CD4-positive, alpha-beta memory T cell (primary cell): ENCODE results near the gene BEGAIN. TPM values are rescaled to one million over a fixed set of nuclear protein-coding genes. Genes with fewer than 3 reads are reported as not detected.

Experiments used
- CTCF ChIA-PET: fragments of 350-600 bp; sonication (Branson Sonifier 250); formaldehyde crosslinking; loops from one replicate; lab custom pipeline; 2021; ENCODE audit warnings: inconsistent platforms; ENCODE audit not compliant: partially characterized antibody; lab: Charles Lee
- POLR2A ChIA-PET: fragments of 350-600 bp; sonication (Branson Sonifier 250); formaldehyde crosslinking; loops from one replicate; lab custom pipeline; 2021; ENCODE audit not compliant: partially characterized antibody; lab: Charles Lee
- DNase-seq, 5 donors: peaks; one replicate each; pipeline versions ENCODE4 v3.0.0 to v3.0.0-alpha.2; 2020 to 2022; ENCODE audit warnings: mixed read lengths in 1 of 5
- H3K27ac ChIP-seq: one replicate; pipeline ENCODE4 v1.7.0; 2013; ENCODE audit warnings: low read depth, low read length
- H3K27me3 ChIP-seq: 2 replicates; pipeline ENCODE4 v1.7.0; 2013; ENCODE audit warnings: mild to moderate bottlenecking, low read length, moderate library complexity; ENCODE audit not compliant: insufficient read depth
- H3K36me3 ChIP-seq: 2 replicates; pipeline ENCODE4 v1.7.0; 2013; ENCODE audit warnings: mild to moderate bottlenecking, low read length, moderate library complexity; ENCODE audit not compliant: insufficient read depth
- H3K4me1 ChIP-seq: 2 replicates; pipeline ENCODE4 v1.7.0; 2013; ENCODE audit warnings: mild to moderate bottlenecking, low read length, moderate library complexity; ENCODE audit not compliant: insufficient read depth
- H3K4me3 ChIP-seq, 2 donors: one replicate each; pipeline ENCODE4 v1.7.0; 2013; ENCODE audit warnings: low read length in 2 of 2, mild to moderate bottlenecking in 1 of 2
- H3K9me3 ChIP-seq, 2 donors: one replicate each; pipeline ENCODE4 v1.7.0; 2013; ENCODE audit warnings: low read length in 2 of 2, control low read depth in 1 of 2; ENCODE audit not compliant: control insufficient read depth in 1 of 2
- H3K27ac Mint-ChIP-seq, 7 donors: one replicate each; pipeline ENCODE4 v1.8.0; 2020 to 2021; ENCODE audit warnings: mixed read lengths in 7 of 7, mild to moderate bottlenecking in 6 of 7, inconsistent platforms in 3 of 7, moderate library complexity in 3 of 7
- H3K27me3 Mint-ChIP-seq, 2 donors: one replicate each; pipeline ENCODE4 v1.8.0; 2020 to 2021; ENCODE audit warnings: mixed read lengths in 2 of 2
- H3K36me3 Mint-ChIP-seq, 2 donors: one replicate each; pipeline ENCODE4 v1.8.0; 2020 to 2021; ENCODE audit warnings: mixed read lengths in 2 of 2, inconsistent platforms in 1 of 2, mild to moderate bottlenecking in 1 of 2
- H3K4me1 Mint-ChIP-seq, 4 donors: one replicate each; pipeline ENCODE4 v1.8.0; 2020 to 2021; ENCODE audit warnings: mixed read lengths in 4 of 4, mild to moderate bottlenecking in 1 of 4
- H3K4me3 Mint-ChIP-seq, 8 donors: one replicate each; pipeline ENCODE4 v1.8.0; 2020 to 2021; ENCODE audit warnings: mixed read lengths in 8 of 8, mild to moderate bottlenecking in 7 of 8, moderate library complexity in 6 of 8, inconsistent platforms in 3 of 8
- H3K9me3 Mint-ChIP-seq, 8 donors: one replicate each; pipeline ENCODE4 v1.8.0; 2020 to 2021; ENCODE audit warnings: mixed read lengths in 8 of 8, mild to moderate bottlenecking in 5 of 8, inconsistent platforms in 3 of 8, moderate library complexity in 1 of 8
- intact Hi-C: fragments of 100-400 bp; cut with micrococcal nuclease; formaldehyde crosslinking; loops from one replicate; pipeline ENCODE4 v1.15.1; 2023
- polyA plus RNA-seq, 2 donors: library from polyadenylated mRNA; unstranded; fragments of 300-500 nt; fragmentation: Illumina TruSeq; gene quantifications; one replicate each; pipeline ENCODE4 v1.2.3, GENCODE V29; 2021
- total RNA-seq, 2 experiments: library from RNA; stranded (reverse); gene quantifications; one replicate each; pipeline ENCODE4 v1.2.3, GENCODE V29; 2021

Gene BEGAIN
- total and polyA plus RNA-seq, 4 experiments from 2014 or later: 0.09 to 1.8 (median 1.2) TPM

DNA sequence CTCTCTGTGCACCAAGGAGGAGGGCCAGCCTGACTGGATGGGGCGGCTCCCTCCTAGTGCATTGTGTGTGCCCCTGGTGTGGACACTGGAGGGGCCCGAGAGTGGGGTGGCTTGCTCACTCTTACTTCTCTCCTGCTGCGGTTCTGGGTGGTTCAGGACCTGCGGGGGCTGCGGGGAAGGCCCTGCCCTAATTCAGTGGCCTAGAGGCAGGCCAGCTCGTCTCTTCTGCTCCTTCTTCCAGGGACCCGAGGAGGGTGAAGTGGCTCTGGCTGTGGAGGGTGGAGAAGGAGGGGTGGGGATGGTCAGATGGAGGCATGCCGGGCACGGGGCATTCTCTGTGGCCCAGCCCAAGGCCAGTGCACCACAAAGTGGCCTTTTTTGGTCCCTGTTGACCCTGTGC is 87.1 kb downstream of the BEGAIN start:
- no peak overlapping the region for H3K27ac ChIP-seq
- no peak overlapping the region for H3K4me3 Mint-ChIP-seq
- H3K4me1 ChIP-seq: peaks cover 5% of the 10 kb centered on the region
- H3K4me3 ChIP-seq: no peak overlapping the region
- peaks cover 0 to 3% (median 1%) of the 10 kb centered on the region in 4 donors for H3K4me1 Mint-ChIP-seq
- H3K36me3 Mint-ChIP-seq: peaks cover 4 to 19% of the 10 kb centered on the region in 2 donors
- ChIA-PET CTCF (no interaction called here), POLR2A (no interaction called here)
- H3K27me3 ChIP-seq: no peaks in the 10 kb centered on the region
- DNase-seq: no peak
- intact Hi-C loops: no loop called here
- no peaks in the 10 kb centered on the region for H3K27me3 Mint-ChIP-seq
- no peak overlapping the region for H3K27ac Mint-ChIP-seq
- H3K9me3 Mint-ChIP-seq: peaks cover 0 to 13% (median 4%) of the 10 kb centered on the region in 8 donors
- H3K9me3 ChIP-seq: no peaks in the 10 kb centered on the region
- H3K36me3 ChIP-seq: no peaks in the 10 kb centered on the region

DNA sequence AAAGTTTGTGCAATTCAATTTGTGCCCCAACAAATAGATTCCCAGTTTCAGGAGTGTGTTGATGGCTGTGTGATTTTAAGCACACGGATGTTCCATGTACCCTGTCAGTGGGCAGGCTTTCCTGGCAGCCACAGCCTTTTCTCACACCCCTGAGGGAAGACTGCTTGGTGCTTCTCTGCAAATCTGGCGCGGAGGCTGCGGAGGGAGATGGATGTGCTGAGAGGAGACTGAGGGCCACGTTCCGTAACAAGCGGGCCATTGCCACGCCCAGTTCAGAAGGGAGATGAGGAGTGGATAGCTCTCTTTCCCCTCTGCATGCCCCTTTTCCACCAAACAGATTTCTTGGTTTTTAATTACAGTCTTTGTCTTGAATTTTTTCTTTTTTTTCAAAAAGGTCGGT is 89.1 kb downstream of the BEGAIN start:
- H3K27ac ChIP-seq: no peak overlapping the region
- no peaks in the 10 kb centered on the region for H3K9me3 ChIP-seq
- intact Hi-C loops: no loop called here
- H3K4me3 ChIP-seq: no peak overlapping the region
- Mint-ChIP-seq H3K4me3 (no peak overlapping the region), H3K4me1 (peaks cover 0 to 3% (median 1%) of the 10 kb centered on the region in 4 donors), H3K36me3 (peaks cover 0 to 16% of the 10 kb centered on the region in 2 donors), H3K9me3 (peaks cover 0 to 3% (median 0%) of the 10 kb centered on the region in 8 donors), H3K27me3 (no peaks in the 10 kb centered on the region), H3K27ac (peak overlapping the region in 1 of 7 donors; percentile 62)
- no peaks in the 10 kb centered on the region for H3K27me3 ChIP-seq
- peaks cover 5% of the 10 kb centered on the region for H3K4me1 ChIP-seq
- POLR2A ChIA-PET: no interaction called here
- CTCF ChIA-PET: no interaction called here
- DNase-seq: no peak
- H3K36me3 ChIP-seq: no peaks in the 10 kb centered on the region

DNA sequence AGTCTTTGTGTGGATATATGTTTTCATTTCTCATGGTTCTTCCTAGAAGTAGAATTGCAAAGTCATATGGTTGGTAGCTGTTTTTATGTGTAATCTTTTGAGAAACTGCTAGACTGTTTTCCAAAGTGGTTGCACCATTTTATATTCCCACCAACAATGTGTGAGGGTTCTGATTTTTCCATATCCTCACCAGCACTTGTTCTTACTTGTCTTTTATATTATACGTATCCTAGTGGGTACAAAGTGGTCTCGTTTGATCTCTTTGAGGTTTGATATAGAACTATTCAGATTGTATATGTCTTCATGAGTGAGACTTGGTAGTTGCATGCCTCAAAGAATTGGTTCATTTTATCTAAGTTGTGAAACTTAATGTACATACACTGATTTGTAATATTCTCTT is 91.3 kb downstream of the BEGAIN start:
- H3K4me1 Mint-ChIP-seq: peaks cover 0 to 3% (median 1%) of the 10 kb centered on the region in 4 donors
- POLR2A ChIA-PET: no interaction called here
- CTCF ChIA-PET: no interaction called here

DNA sequence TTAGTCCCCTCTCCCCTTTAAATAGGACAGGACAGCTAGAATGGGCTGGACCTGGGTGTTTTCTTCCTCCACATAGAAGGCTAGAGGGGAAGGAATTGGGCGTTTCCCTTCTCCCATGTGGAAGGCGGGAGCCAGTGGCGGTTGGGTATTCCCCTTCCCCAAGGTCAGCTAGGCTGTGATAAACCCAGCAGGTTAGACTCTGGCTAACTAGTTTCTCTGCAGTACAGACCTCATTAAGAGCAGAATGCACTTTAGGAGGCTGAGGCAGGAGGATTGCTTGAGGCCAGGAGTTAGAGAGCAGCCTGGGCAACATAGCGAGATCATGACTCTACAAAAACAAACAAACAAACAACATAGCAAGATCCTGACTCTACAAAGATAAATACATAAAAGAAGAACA is 92.6 kb downstream of the BEGAIN start:
- Histone ChIP-seq H3K4me3 (no peak overlapping the region), H3K36me3 (no peaks in the 10 kb centered on the region), H3K27me3 (no peaks in the 10 kb centered on the region), H3K9me3 (no peaks in the 10 kb centered on the region), H3K27ac (no peak overlapping the region), H3K4me1 (peaks cover 4% of the 10 kb centered on the region)
- DNase-seq: no peak
- Mint-ChIP-seq H3K9me3 (peaks cover 0 to 3% (median 0%) of the 10 kb centered on the region in 8 donors), H3K36me3 (peaks cover 2 to 12% of the 10 kb centered on the region in 2 donors), H3K4me3 (no peak overlapping the region), H3K27ac (no peak overlapping the region), H3K27me3 (no peaks in the 10 kb centered on the region), H3K4me1 (peaks cover 0 to 3% (median 0%) of the 10 kb centered on the region in 4 donors)
- ChIA-PET CTCF (interaction anchor here (1.3 kb wide), 1 partner anchor 167 kb away, joined by 3 read pairs; no protein-coding TSS in a partner anchor), POLR2A (no interaction called here)
- intact Hi-C loops: no loop called here

More for the DNA sequence above, 91.3 kb downstream of the BEGAIN start:
- H3K27ac Mint-ChIP-seq: no peak overlapping the region
- H3K27me3 Mint-ChIP-seq: no peaks in the 10 kb centered on the region
- peaks cover 0 to 3% (median 0%) of the 10 kb centered on the region in 8 donors for H3K9me3 Mint-ChIP-seq
- H3K36me3 ChIP-seq: no peaks in the 10 kb centered on the region
- DNase-seq: no peak
- no peaks in the 10 kb centered on the region for H3K27me3 ChIP-seq
- H3K36me3 Mint-ChIP-seq: peaks cover 0 to 12% of the 10 kb centered on the region in 2 donors
- no peak overlapping the region for H3K4me3 ChIP-seq
- H3K4me3 Mint-ChIP-seq: no peak overlapping the region
- intact Hi-C loops: no loop called here
- no peaks in the 10 kb centered on the region for H3K9me3 ChIP-seq
- H3K4me1 ChIP-seq: peaks cover 5% of the 10 kb centered on the region
- no peak overlapping the region for H3K27ac ChIP-seq

DNA sequence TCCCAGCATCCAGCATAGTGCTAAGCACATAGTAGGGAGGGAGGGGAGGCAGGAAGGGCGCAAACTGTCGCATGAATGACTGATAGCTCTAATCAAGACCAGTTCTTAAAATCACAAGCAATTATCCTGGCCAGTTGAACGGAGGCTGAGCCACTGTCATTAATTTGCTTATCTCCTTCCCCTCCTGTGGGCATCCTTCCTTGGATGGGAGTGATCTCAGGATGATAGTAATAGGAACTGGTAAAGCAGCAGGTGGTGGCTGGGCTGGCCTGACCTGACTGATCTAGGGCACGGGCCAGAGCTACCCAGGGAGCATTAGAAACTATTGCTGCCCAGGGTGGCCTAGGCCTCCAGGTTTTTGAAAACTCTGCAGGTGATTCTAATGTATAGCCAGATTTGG is 97.0 kb downstream of the BEGAIN start:
- H3K4me1 Mint-ChIP-seq: peaks cover 12 to 30% (median 16%) of the 10 kb centered on the region in 4 donors
- H3K9me3 ChIP-seq: no peaks in the 10 kb centered on the region
- no peak overlapping the region for H3K4me3 ChIP-seq
- intact Hi-C loops: no loop called here
- peaks cover 14% of the 10 kb centered on the region for H3K4me1 ChIP-seq
- no peaks in the 10 kb centered on the region for H3K27me3 ChIP-seq
- POLR2A ChIA-PET: no interaction called here
- no peak overlapping the region for H3K4me3 Mint-ChIP-seq
- H3K36me3 ChIP-seq: no peaks in the 10 kb centered on the region
- DNase-seq: no peak
- CTCF ChIA-PET: no interaction called here
- no peak overlapping the region for H3K27ac Mint-ChIP-seq
- H3K9me3 Mint-ChIP-seq: peaks cover 0 to 4% (median 0%) of the 10 kb centered on the region in 8 donors
- H3K27ac ChIP-seq: no peak overlapping the region
- H3K27me3 Mint-ChIP-seq: no peaks in the 10 kb centered on the region
- peaks cover 12 to 13% of the 10 kb centered on the region in 2 donors for H3K36me3 Mint-ChIP-seq

DNA sequence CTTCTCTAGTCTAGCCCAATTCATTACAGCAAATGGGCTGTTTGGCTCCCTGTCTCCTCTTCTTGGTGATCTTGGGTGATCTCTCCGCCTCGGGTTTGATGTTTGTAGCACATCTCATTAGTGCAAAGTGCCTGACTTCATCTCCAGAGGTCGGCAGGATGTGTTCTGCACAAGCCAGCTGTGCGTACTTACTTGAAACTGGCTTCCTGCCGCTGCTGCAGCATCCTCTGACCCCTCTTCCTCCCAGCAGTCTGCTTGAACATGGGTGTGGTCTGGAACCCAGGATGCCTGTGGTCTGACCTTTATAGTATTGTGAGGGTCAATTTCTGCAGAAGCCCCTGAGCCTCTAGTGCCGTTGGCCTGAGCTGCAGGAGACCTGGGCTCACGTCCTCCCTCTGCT is 99.2 kb downstream of the BEGAIN start:
- peak overlapping the region in 3 of 8 donors; percentile 26 to 59 (median 35) for H3K4me3 Mint-ChIP-seq
- H3K4me1 ChIP-seq: peaks cover 14% of the 10 kb centered on the region
- H3K27me3 ChIP-seq: no peaks in the 10 kb centered on the region
- peaks cover 14 to 30% (median 16%) of the 10 kb centered on the region in 4 donors for H3K4me1 Mint-ChIP-seq
- H3K27ac Mint-ChIP-seq: no peak overlapping the region
- peaks cover 25 to 29% of the 10 kb centered on the region in 2 donors for H3K36me3 Mint-ChIP-seq
- H3K27me3 Mint-ChIP-seq: no peaks in the 10 kb centered on the region
- no peak overlapping the region for H3K4me3 ChIP-seq
- no peaks in the 10 kb centered on the region for H3K36me3 ChIP-seq
- ChIA-PET POLR2A (no interaction called here), CTCF (interaction anchor here (1.4 kb wide), 1 partner anchor 158 kb away, joined by 5 read pairs; no protein-coding TSS in a partner anchor)
- DNase-seq: no peak
- H3K27ac ChIP-seq: no peak overlapping the region
- H3K9me3 ChIP-seq: no peaks in the 10 kb centered on the region
- intact Hi-C loops: no loop called here
- peaks cover 0 to 4% (median 0%) of the 10 kb centered on the region in 8 donors for H3K9me3 Mint-ChIP-seq

DNA sequence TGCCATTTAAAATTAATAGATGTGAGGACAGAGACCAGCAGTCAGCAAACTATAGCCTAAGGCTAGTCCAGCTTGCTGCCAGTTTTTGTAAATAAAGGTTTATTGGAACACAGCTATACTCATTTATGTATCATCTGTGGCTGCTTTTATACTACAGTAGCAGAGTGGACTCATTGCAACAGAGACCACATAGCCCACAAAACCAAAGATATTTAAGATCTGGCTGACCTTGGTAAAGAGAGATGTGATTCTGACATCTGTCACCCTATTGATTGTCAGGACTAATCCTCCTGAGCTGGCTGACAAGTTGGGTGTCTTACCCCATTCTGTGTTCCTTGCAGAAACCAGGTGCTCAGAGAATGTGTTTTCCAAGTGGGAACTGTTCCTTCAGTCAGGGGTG is 99.9 kb downstream of the BEGAIN start:
- Mint-ChIP-seq H3K27ac (no peak overlapping the region), H3K9me3 (peaks cover 0 to 4% (median 0%) of the 10 kb centered on the region in 8 donors), H3K36me3 (peaks cover 25 to 29% of the 10 kb centered on the region in 2 donors), H3K27me3 (no peaks in the 10 kb centered on the region), H3K4me3 (no peak overlapping the region), H3K4me1 (peaks cover 14 to 30% (median 16%) of the 10 kb centered on the region in 4 donors)
- H3K27ac ChIP-seq: no peak overlapping the region
- H3K4me3 ChIP-seq: no peak overlapping the region
- POLR2A ChIA-PET: no interaction called here
- no peaks in the 10 kb centered on the region for H3K36me3 ChIP-seq
- CTCF ChIA-PET: no interaction called here
- no peaks in the 10 kb centered on the region for H3K9me3 ChIP-seq
- H3K27me3 ChIP-seq: no peaks in the 10 kb centered on the region
- no peak for DNase-seq
- intact Hi-C loops: no loop called here
- peaks cover 14% of the 10 kb centered on the region for H3K4me1 ChIP-seq
